Osteocyte (in vitro differentiated cells): Measurements from ENCODE around the gene KCNT1. TPM values are rescaled to one million over a fixed set of nuclear protein-coding genes. Genes with fewer than 3 reads are reported as not detected.
"Not testable (repeated sequence)": the region's sequence is repeated elsewhere in the genome, so short reads cannot be mapped to it uniquely, and the experiment has no call there.

Experiments used
- DNase-seq: peaks from one replicate; pipeline ENCODE4 v3.0.0; 2021; ENCODE audit warnings: mixed read lengths; ENCODE audit not compliant: unreplicated experiment; ENCODE audit errors: extremely low spot score
- H3K27ac Mint-ChIP-seq: one replicate; pipeline ENCODE4 v1.8.0; 2021; ENCODE audit warnings: mild to moderate bottlenecking, mixed read lengths; ENCODE audit not compliant: unreplicated experiment
- H3K27me3 Mint-ChIP-seq: one replicate; pipeline ENCODE4 v1.8.0; 2021; ENCODE audit warnings: mixed read lengths; ENCODE audit not compliant: unreplicated experiment
- H3K36me3 Mint-ChIP-seq: one replicate; pipeline ENCODE4 v1.8.0; 2021; ENCODE audit warnings: mixed read lengths; ENCODE audit not compliant: unreplicated experiment
- H3K4me1 Mint-ChIP-seq: one replicate; pipeline ENCODE4 v1.8.0; 2021; ENCODE audit warnings: mixed read lengths; ENCODE audit not compliant: unreplicated experiment
- H3K4me3 Mint-ChIP-seq: one replicate; pipeline ENCODE4 v1.8.0; 2021; ENCODE audit warnings: mild to moderate bottlenecking, moderate library complexity, mixed read lengths; ENCODE audit not compliant: unreplicated experiment
- H3K9me3 Mint-ChIP-seq: one replicate; pipeline ENCODE4 v1.8.0; 2021; ENCODE audit warnings: mixed read lengths; ENCODE audit not compliant: unreplicated experiment
- total RNA-seq: library from RNA; stranded (reverse); gene quantifications from 2 replicates; pipeline ENCODE4 v1.2.1, GENCODE V29; 2021
- TF ChIP-seq, protein P1 (sequence below): fragments of 200-600 bp; sonication (generic); IDR thresholded peaks from 2 replicates; pipeline ENCODE4 v1.5.0; 2021; ENCODE audit warnings: antibody characterized with exemption, mild to moderate bottlenecking, moderate library complexity

Gene KCNT1
- total RNA-seq, 1 donor from 2014 or later = not detected

DNA sequence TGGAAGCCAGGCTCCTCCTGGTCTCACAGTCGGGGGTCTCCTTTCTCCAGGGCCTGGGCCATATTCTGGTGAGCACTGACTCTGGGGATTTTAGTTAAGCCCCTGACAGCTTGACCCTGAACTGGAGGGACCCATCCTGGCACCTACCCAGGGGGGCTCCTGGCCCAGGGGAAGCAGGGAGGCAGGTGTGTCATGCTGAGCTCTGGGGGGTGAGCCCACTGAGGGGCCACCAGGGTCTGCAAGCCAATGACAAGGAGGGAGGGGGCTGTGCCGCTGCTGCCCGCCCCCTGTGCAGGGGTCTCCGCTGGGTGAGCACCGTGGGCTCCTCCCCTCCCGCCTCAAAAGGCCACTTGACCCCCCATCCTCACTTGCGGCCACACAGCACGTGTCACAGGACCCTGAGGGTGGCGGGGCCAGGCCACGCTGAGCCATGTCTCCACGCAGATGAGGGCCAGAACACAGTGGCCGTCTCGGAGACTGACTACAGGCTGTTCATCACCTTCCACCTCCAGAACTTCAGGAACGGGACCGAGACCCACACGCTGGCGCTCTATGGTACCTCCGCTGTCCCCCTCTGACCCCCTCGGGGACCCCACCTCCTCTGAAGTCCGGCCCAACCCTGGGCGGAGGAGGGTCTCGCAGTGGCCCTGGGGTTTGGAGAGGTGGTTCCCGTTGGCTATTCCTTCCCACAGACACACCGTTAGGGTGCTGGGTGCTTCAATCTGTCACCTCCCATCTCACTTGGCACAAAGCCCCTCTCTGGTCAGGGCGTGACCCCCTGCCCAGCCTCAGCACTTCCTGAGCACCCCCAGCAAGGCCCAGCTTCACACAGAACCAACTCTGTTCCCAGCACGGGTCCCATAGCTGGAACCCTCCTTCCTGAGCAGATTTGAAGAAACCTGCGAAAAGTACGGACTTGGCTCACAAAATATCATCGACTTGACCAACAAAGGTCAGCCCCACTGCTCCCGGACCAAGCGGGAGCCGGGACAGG lies 36.9 kb upstream of the KCNT1 start:
- Mint-ChIP-seq H3K9me3 (peaks cover 4% of the 10 kb centered on the region), H3K27ac (no peak overlapping the region), H3K27me3 (no peaks in the 10 kb centered on the region), H3K36me3 (no peaks in the 10 kb centered on the region), H3K4me1 (no peaks in the 10 kb centered on the region), H3K4me3 (no peak overlapping the region)
- TF ChIP-seq, protein P1, sequence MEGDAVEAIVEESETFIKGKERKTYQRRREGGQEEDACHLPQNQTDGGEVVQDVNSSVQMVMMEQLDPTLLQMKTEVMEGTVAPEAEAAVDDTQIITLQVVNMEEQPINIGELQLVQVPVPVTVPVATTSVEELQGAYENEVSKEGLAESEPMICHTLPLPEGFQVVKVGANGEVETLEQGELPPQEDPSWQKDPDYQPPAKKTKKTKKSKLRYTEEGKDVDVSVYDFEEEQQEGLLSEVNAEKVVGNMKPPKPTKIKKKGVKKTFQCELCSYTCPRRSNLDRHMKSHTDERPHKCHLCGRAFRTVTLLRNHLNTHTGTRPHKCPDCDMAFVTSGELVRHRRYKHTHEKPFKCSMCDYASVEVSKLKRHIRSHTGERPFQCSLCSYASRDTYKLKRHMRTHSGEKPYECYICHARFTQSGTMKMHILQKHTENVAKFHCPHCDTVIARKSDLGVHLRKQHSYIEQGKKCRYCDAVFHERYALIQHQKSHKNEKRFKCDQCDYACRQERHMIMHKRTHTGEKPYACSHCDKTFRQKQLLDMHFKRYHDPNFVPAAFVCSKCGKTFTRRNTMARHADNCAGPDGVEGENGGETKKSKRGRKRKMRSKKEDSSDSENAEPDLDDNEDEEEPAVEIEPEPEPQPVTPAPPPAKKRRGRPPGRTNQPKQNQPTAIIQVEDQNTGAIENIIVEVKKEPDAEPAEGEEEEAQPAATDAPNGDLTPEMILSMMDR = no peak
- no peak for DNase-seq

DNA sequence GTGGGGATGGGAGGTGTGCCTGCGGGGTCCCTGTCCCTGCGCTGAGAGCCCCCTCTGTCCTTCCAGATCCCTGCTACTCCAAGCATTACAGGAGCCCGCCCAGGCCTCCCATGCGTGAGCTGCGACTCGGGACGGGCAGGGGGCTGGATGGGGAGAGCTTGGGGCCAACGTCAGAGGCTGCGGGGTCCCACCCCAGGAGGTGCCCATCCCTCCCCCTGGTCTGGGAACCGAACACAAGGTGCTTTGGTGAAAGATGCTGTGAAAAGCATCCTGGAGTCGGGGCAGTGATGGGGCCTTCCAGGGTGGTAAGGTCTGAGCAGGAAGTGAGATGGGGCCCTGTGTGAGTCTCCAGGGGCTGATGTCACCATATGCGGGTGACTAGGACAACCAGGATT lies 36.2 kb upstream of the KCNT1 start:
- H3K27ac Mint-ChIP-seq = no peak overlapping the region
- peaks cover 4% of the 10 kb centered on the region for H3K9me3 Mint-ChIP-seq

DNA sequence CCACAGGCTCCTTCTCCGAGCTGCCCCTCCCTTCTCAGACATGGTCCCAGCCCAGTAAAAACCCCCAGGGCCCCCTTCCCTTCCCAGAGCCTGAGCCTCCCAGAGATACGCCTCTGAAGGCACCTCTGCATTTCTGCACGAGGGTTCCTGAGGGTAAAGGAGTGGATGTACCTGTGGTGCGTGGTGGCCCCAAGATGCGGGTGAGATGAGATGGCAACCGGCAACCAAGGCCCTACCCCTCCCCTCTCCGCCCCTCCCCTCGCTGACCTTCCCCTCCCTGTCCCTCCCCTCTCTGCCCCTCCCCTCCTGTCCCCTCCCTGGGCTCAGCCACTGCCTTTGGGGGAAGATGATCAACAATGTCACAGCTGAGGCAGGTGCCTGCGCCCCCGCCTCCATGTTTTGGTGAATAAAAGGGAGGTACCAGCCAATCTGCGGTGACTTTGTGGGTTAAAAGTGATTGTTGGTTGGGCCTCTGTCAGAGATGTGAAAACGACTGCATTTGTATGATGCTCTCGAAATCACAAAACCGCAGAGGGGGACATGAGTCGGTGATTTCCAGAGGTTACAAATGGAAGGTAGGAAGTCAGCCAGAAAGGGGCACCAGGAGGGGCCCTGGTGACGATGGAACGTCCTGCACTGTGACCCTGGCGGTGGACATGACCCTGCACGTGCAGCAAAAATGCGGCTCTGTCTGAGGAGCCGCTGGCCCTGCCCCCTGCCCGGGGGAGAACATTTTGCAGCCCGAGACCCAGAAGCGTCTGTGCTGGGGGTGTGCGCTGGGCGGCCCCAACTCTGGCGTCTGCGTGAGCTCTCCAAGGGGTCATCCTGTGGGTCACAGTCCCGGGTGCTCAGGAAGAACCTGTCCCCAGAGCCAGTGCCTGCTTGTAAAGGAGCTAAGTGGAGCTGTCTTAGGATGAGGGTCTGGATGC lies 35.2 kb upstream of the KCNT1 start:
- TF ChIP-seq, protein P1 = no peak
- H3K4me3 Mint-ChIP-seq = no peak overlapping the region
- H3K27ac Mint-ChIP-seq = no peak overlapping the region
- DNase-seq = no peak
- no peaks in the 10 kb centered on the region for H3K4me1 Mint-ChIP-seq
- H3K27me3 Mint-ChIP-seq = no peaks in the 10 kb centered on the region
- peaks cover 4% of the 10 kb centered on the region for H3K9me3 Mint-ChIP-seq
- H3K36me3 Mint-ChIP-seq = no peaks in the 10 kb centered on the region

More for the DNA sequence above, 36.2 kb upstream of the KCNT1 start:
- DNase-seq = no peak
- Mint-ChIP-seq H3K4me3 (no peak overlapping the region), H3K36me3 (no peaks in the 10 kb centered on the region), H3K27me3 (no peaks in the 10 kb centered on the region), H3K4me1 (no peaks in the 10 kb centered on the region)
- TF ChIP-seq, protein P1 = no peak

DNA sequence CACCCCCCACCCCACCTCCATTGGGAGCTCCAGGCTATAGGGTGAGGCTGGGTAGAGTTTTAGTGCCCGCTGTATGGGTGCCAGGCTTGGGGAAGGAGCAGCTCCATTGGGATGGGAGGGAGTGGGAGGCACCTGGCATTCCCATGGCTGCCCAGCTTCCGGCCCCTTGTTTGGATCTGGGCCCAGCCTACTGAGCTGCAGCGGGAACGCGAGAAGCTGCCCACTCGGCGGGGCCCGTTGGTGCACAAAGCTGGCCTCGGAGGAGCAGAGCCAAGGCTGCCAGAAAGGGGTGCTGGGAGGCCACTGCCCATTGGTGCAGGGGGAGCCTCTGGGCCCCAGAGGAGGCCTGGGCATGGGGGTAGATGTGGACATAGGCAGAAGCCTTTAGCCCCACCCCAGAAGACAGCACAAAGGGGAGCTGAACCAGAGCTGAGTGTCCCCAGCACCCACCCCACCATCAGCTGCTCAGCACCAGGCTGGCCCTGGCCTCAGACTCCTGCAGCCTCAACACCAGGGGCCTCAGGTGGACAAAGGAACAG lies 34.5 kb upstream of the KCNT1 start:
- TF ChIP-seq, protein P1 = no peak
- H3K9me3 Mint-ChIP-seq = peaks cover 4% of the 10 kb centered on the region
- H3K4me3 Mint-ChIP-seq = no peak overlapping the region
- no peaks in the 10 kb centered on the region for H3K4me1 Mint-ChIP-seq
- H3K27ac Mint-ChIP-seq = no peak overlapping the region
- no peaks in the 10 kb centered on the region for H3K36me3 Mint-ChIP-seq
- no peak for DNase-seq
- H3K27me3 Mint-ChIP-seq = no peaks in the 10 kb centered on the region

DNA sequence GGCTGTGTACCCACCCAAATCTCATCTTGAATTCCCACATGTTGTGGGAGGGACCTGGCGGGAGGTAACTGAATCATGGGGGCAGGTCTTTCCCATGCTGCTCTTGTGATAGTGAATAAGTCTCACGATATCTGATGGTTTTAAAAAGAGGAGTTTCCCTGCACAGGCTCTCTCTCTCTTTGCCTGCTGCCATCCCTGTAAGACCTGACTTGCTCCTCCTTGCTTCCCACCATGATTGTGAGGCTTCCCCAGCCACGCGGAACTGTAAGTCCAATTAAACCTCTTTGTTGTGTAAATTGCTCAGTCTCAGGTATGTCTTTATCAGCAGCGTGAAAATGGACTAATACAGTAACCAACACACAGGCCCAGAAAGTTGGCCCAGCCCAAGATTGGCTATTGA lies 33.0 kb upstream of the KCNT1 start:
- H3K36me3 Mint-ChIP-seq, DNase-seq, H3K4me3 Mint-ChIP-seq, H3K27me3 Mint-ChIP-seq, H3K4me1 Mint-ChIP-seq, H3K9me3 Mint-ChIP-seq, H3K27ac Mint-ChIP-seq: not testable (repeated sequence)
